Measurements from ENCODE around the gene WDFY3.

WDFY3 gene

DNA sequence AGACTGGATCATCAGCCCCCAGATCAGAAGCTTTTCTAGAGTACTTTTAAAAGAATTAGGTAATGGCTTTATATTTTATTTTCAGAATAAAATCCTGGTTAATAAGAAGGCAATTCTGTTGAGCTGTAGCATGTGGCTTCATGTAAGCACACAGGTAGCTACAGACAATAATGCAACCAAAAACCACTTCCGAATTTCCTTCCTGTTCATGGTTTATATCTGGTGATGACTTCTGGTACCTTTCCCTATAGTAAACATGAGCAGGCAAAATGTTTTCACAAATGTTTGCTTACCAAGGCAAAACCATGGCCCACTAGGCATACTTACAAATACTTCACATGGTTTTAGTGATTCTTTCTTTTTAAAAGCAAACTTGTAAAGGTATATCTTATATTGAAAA lies 239.0 kb downstream of the WDFY3 start:
- no peaks in the 10 kb centered on the region for H3K4me1 ChIP-seq (ENCODE audit: control insufficient read depth, insufficient read depth, low read length)
- no peak overlapping the region for H3K4me3 ChIP-seq (ENCODE audit: low read length)
- no CpG with 5 or more reads among the region's 1 CpG for WGBS (ENCODE audit: insufficient coverage, insufficient read length)
- no peaks in the 10 kb centered on the region for H3K9me3 ChIP-seq (ENCODE audit: control insufficient read depth, insufficient read depth, low read length)
- H3K36me3 ChIP-seq (ENCODE audit: control insufficient read depth, insufficient read depth, low read length) = no peaks in the 10 kb centered on the region
- no peaks in the 10 kb centered on the region for H3K27me3 ChIP-seq (ENCODE audit: control insufficient read depth, insufficient read depth, low read length)
- no peak for DNase-seq (ENCODE audit: low read depth, low spot score)
- no peak overlapping the region for H3K27ac ChIP-seq (ENCODE audit: low read length)

- WGBS (ENCODE audit: insufficient coverage, insufficient read length) = no CpG with 5 or more reads among the region's 2 CpGs
- Histone ChIP-seq H3K4me1 (ENCODE audit: control insufficient read depth, insufficient read depth, low read length) (no peaks in the 10 kb centered on the region), H3K36me3 (ENCODE audit: control insufficient read depth, insufficient read depth, low read length) (no peaks in the 10 kb centered on the region; the same call in 1 of the 2 replicates), H3K27me3 (ENCODE audit: control insufficient read depth, insufficient read depth, low read length) (no peaks in the 10 kb centered on the region), H3K27ac (ENCODE audit: low read length) (no peak overlapping the region), H3K4me3 (ENCODE audit: low read length) (no peak overlapping the region), H3K9me3 (ENCODE audit: control insufficient read depth, insufficient read depth, low read length) (no peaks in the 10 kb centered on the region)
- DNase-seq (ENCODE audit: low read depth, low spot score) = no peak
These were observed 240.1 kb downstream of the WDFY3 start for GRCh38 chr4:84726356-84726755.

GRCh38 chr4:84722720-84723119 lies 243.8 kb downstream of the WDFY3 start:
- H3K36me3 ChIP-seq (ENCODE audit: control insufficient read depth, insufficient read depth, low read length) = peaks cover 2% of the 10 kb centered on the region; the same call in 1 of the 2 replicates
- no peaks in the 10 kb centered on the region for H3K27me3 ChIP-seq (ENCODE audit: control insufficient read depth, insufficient read depth, low read length)
- H3K9me3 ChIP-seq (ENCODE audit: control insufficient read depth, insufficient read depth, low read length) = no peaks in the 10 kb centered on the region
- H3K4me1 ChIP-seq (ENCODE audit: control insufficient read depth, insufficient read depth, low read length) = no peaks in the 10 kb centered on the region
- DNase-seq (ENCODE audit: low read depth, low spot score) = no peak
- no peak overlapping the region for H3K27ac ChIP-seq (ENCODE audit: low read length)
- WGBS (ENCODE audit: insufficient coverage, insufficient read length) = no CpG with 5 or more reads among the region's 1 CpG
- no peak overlapping the region for H3K4me3 ChIP-seq (ENCODE audit: low read length)

DNA sequence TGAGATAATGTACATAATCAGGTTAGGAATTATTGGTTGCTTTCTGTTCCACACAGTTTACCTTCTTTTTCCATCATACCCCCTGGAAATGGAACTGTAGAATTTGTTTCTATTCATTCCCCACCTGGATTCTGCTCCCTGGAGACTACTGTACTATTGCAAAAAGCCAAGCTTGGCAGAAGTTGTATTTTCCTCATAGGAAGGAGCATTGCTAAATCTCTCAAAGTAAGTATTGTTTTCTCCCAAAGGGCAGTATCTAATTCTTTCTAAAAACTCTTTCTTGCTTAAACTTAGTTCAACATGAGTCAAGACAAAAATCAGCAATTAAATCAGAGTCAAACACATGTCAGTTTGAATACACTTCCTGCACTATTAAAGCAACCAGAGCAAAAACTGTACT lies 247.4 kb downstream of the WDFY3 start:
- no peak overlapping the region for H3K4me3 ChIP-seq (ENCODE audit: low read length)
- no peaks in the 10 kb centered on the region for H3K9me3 ChIP-seq (ENCODE audit: control insufficient read depth, insufficient read depth, low read length)
- H3K4me1 ChIP-seq (ENCODE audit: control insufficient read depth, insufficient read depth, low read length) = no peaks in the 10 kb centered on the region
- peaks cover 2% of the 10 kb centered on the region; the same call in 1 of the 2 replicates for H3K36me3 ChIP-seq (ENCODE audit: control insufficient read depth, insufficient read depth, low read length)
- no peak overlapping the region for H3K27ac ChIP-seq (ENCODE audit: low read length)
- no peak for DNase-seq (ENCODE audit: low read depth, low spot score)
- no peaks in the 10 kb centered on the region for H3K27me3 ChIP-seq (ENCODE audit: control insufficient read depth, insufficient read depth, low read length)

GRCh38 chr4:84718699-84719098 lies 247.8 kb downstream of the WDFY3 start:
- no peaks in the 10 kb centered on the region for H3K27me3 ChIP-seq (ENCODE audit: control insufficient read depth, insufficient read depth, low read length)
- H3K27ac ChIP-seq (ENCODE audit: low read length) = no peak overlapping the region
- H3K9me3 ChIP-seq (ENCODE audit: control insufficient read depth, insufficient read depth, low read length) = no peaks in the 10 kb centered on the region
- DNase-seq (ENCODE audit: low read depth, low spot score) = no peak
- no peak overlapping the region for H3K4me3 ChIP-seq (ENCODE audit: low read length)
- H3K36me3 ChIP-seq (ENCODE audit: control insufficient read depth, insufficient read depth, low read length) = peaks cover 2% of the 10 kb centered on the region; the same call in 1 of the 2 replicates
- no CpG with 5 or more reads among the region's 2 CpGs for WGBS (ENCODE audit: insufficient coverage, insufficient read length)
- no peaks in the 10 kb centered on the region for H3K4me1 ChIP-seq (ENCODE audit: control insufficient read depth, insufficient read depth, low read length)

DNA sequence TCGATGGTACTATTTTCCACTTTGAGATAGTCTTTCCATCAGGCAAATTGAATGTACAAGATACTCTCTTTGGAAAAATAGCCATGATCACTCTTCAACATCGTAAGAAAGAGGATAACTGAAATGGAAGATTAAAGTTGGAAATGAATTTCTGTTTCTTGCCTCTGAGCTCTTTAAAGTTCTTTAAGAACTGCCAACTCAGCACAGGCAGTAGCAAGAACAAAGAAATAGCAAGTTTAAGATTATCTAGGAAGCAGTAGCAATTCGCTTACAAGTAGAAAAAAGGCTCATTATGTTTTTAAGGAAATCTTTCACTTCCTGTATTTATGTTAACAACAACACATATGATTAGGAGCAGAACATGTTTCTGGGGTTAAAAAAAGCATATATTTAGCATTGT lies 255.9 kb downstream of the WDFY3 start:
- no peaks in the 10 kb centered on the region for H3K9me3 ChIP-seq (ENCODE audit: control insufficient read depth, insufficient read depth, low read length)
- H3K4me1 ChIP-seq (ENCODE audit: control insufficient read depth, insufficient read depth, low read length) = no peaks in the 10 kb centered on the region
- no peak for DNase-seq (ENCODE audit: low read depth, low spot score)
- H3K4me3 ChIP-seq (ENCODE audit: low read length) = no peak overlapping the region
- H3K27me3 ChIP-seq (ENCODE audit: control insufficient read depth, insufficient read depth, low read length) = no peaks in the 10 kb centered on the region
- H3K27ac ChIP-seq (ENCODE audit: low read length) = no peak overlapping the region
- no CpG with 5 or more reads among the region's 3 CpGs for WGBS (ENCODE audit: insufficient coverage, insufficient read length)
- peaks cover 12% of the 10 kb centered on the region; the same call in 1 of the 2 replicates for H3K36me3 ChIP-seq (ENCODE audit: control insufficient read depth, insufficient read depth, low read length)

DNA sequence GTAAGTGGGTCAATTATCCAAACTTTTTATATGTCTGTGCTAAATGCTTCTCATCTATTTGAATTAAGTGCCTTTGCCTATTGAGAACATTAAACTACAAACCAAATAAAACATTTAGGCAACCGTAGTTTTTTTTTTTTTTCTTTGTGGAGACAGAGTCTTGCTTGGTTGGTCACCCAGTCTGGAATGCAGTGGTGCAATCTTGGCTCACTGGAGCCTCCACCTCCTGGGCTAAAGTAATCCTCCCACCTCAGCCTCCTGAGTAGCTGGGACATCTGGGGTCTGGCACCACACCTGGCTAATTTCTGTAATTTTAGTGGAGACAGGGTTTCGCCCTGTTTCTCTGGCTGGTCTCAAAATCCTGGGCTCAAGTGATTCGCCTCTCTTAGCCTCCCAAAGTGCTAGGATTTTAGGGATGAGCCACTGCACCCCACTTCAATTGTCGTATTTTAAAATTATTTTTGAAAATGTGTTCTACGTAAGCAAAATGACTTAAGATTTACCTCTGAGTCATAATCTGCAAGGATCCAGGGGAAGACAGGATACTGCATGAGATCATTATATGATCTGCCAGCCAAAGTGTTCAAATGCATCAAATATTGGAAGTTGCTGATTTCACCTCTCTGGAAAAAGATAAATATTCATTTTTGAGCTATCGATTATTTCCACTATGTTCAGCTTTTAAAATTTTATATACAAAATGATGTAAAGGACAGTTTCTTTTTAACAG lies 257.9 kb downstream of the WDFY3 start:
- no peaks in the 10 kb centered on the region for H3K4me1 ChIP-seq (ENCODE audit: control insufficient read depth, insufficient read depth, low read length)
- WGBS (ENCODE audit: insufficient coverage, insufficient read length) = no CpG with 5 or more reads among the region's 6 CpGs
- H3K9me3 ChIP-seq (ENCODE audit: control insufficient read depth, insufficient read depth, low read length) = no peaks in the 10 kb centered on the region
- peaks cover 14% of the 10 kb centered on the region; the same call in 1 of the 2 replicates for H3K36me3 ChIP-seq (ENCODE audit: control insufficient read depth, insufficient read depth, low read length)
- no peaks in the 10 kb centered on the region for H3K27me3 ChIP-seq (ENCODE audit: control insufficient read depth, insufficient read depth, low read length)
- no peak overlapping the region for H3K4me3 ChIP-seq (ENCODE audit: low read length)
- DNase-seq (ENCODE audit: low read depth, low spot score) = no peak
- no peak overlapping the region for H3K27ac ChIP-seq (ENCODE audit: low read length)

- H3K4me3 ChIP-seq (ENCODE audit: low read length) = no peak overlapping the region
- H3K27ac ChIP-seq (ENCODE audit: low read length) = no peak overlapping the region
- no peaks in the 10 kb centered on the region for H3K4me1 ChIP-seq (ENCODE audit: control insufficient read depth, insufficient read depth, low read length)
- H3K36me3 ChIP-seq (ENCODE audit: control insufficient read depth, insufficient read depth, low read length) = peaks cover 14% of the 10 kb centered on the region; the same call in 1 of the 2 replicates
- no peaks in the 10 kb centered on the region for H3K9me3 ChIP-seq (ENCODE audit: control insufficient read depth, insufficient read depth, low read length)
- DNase-seq (ENCODE audit: low read depth, low spot score) = no peak
- no CpG with 5 or more reads among the region's 2 CpGs for WGBS (ENCODE audit: insufficient coverage, insufficient read length)
- H3K27me3 ChIP-seq (ENCODE audit: control insufficient read depth, insufficient read depth, low read length) = no peaks in the 10 kb centered on the region
These were observed 260.2 kb downstream of the WDFY3 start for GRCh38 chr4:84706286-84706685.

- no peak for DNase-seq (ENCODE audit: low read depth, low spot score)
- Histone ChIP-seq H3K36me3 (ENCODE audit: control insufficient read depth, insufficient read depth, low read length) (peaks cover 5% of the 10 kb centered on the region; the same call in 1 of the 2 replicates), H3K4me3 (ENCODE audit: low read length) (no peak overlapping the region), H3K4me1 (ENCODE audit: control insufficient read depth, insufficient read depth, low read length) (no peaks in the 10 kb centered on the region), H3K9me3 (ENCODE audit: control insufficient read depth, insufficient read depth, low read length) (no peaks in the 10 kb centered on the region), H3K27me3 (ENCODE audit: control insufficient read depth, insufficient read depth, low read length) (no peaks in the 10 kb centered on the region), H3K27ac (ENCODE audit: low read length) (no peak overlapping the region)
- WGBS (ENCODE audit: insufficient coverage, insufficient read length) = no CpG with 5 or more reads among the region's 6 CpGs
These were observed 267.4 kb downstream of the WDFY3 start for GRCh38 chr4:84699001-84699671.

- Histone ChIP-seq H3K27ac (ENCODE audit: low read length) (no peak overlapping the region), H3K4me1 (ENCODE audit: control insufficient read depth, insufficient read depth, low read length) (no peaks in the 10 kb centered on the region), H3K36me3 (ENCODE audit: control insufficient read depth, insufficient read depth, low read length) (peaks cover 5% of the 10 kb centered on the region; the same call in 1 of the 2 replicates), H3K27me3 (ENCODE audit: control insufficient read depth, insufficient read depth, low read length) (no peaks in the 10 kb centered on the region), H3K9me3 (ENCODE audit: control insufficient read depth, insufficient read depth, low read length) (no peaks in the 10 kb centered on the region), H3K4me3 (ENCODE audit: low read length) (no peak overlapping the region)
- DNase-seq (ENCODE audit: low read depth, low spot score) = no peak
- WGBS (ENCODE audit: insufficient coverage, insufficient read length) = no CpG with 5 or more reads among the region's 4 CpGs
These were observed 268.8 kb downstream of the WDFY3 start for GRCh38 chr4:84697615-84698201.

Data from iPS DF 6.9 (cell line).